Bronchial epithelial cell (primary cell): ENCODE data around the gene PAPSS1. TPM values are rescaled to one million over a fixed set of nuclear protein-coding genes. Genes with fewer than 3 reads are reported as not detected.

ENCODE experiments used
- DNase-seq: peaks from one replicate; pipeline ENCODE4 v3.0.0-alpha.2; 2010; ENCODE audit warnings: low read depth
- FAIRE-seq: peaks from 2 replicates; lab custom pipeline; 2011; peaks lifted over from hg19 to GRCh38; lab: Jason Lieb, UNC
- H3K27me3 ChIP-seq: 2 replicates; pipeline ENCODE4 v1.5.1; 2011; ENCODE audit warnings: low read length; ENCODE audit not compliant: control insufficient read depth, insufficient read depth
- H3K36me3 ChIP-seq: 2 replicates; pipeline ENCODE4 v1.5.1; 2011; ENCODE audit warnings: low read length; ENCODE audit not compliant: control insufficient read depth, insufficient read depth
- H3K4me3 ChIP-seq: 2 replicates; pipeline ENCODE4 v1.5.1; 2011; ENCODE audit warnings: mild to moderate bottlenecking, low read depth, low read length, control low read depth
- total RNA-seq: library from RNA; depleted of rRNA; stranded (reverse); fragments of >200 nt; gene quantifications from 2 replicates; pipeline ENCODE4 v1.2.1, GENCODE V29; 2014
- TF ChIP-seq, protein P1 (sequence below): IDR thresholded peaks from 2 replicates; pipeline ENCODE4 v1.5.1; 2011; ENCODE audit warnings: mild to moderate bottlenecking, moderate library complexity, low read length, control low read depth, inconsistent platforms; ENCODE audit not compliant: insufficient read depth, severe bottlenecking

Gene PAPSS1
- total RNA-seq, 1 donor from 2014 or later = 55.8 TPM

DNA sequence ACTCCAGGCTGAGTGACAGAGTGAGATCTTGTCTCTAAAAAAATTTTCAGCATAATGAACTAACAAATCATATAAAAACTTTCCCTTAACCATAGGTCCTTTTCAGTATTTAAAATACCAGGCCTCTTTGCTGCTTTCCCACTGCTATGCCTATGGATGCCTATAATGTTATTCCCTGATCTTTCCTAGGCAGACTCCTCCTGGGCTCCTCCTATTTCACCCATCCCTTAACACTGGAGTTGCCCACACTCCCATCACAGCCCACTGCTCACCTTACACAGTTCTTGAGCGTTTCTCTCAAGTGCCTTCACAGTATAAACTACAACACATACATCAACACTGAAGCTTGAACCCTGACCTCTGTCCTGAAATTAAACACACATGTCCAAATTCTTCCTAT, 31.6 kb downstream of the PAPSS1 start:
- FAIRE-seq = no peak
- DNase-seq = no peak
- TF ChIP-seq, protein P1, sequence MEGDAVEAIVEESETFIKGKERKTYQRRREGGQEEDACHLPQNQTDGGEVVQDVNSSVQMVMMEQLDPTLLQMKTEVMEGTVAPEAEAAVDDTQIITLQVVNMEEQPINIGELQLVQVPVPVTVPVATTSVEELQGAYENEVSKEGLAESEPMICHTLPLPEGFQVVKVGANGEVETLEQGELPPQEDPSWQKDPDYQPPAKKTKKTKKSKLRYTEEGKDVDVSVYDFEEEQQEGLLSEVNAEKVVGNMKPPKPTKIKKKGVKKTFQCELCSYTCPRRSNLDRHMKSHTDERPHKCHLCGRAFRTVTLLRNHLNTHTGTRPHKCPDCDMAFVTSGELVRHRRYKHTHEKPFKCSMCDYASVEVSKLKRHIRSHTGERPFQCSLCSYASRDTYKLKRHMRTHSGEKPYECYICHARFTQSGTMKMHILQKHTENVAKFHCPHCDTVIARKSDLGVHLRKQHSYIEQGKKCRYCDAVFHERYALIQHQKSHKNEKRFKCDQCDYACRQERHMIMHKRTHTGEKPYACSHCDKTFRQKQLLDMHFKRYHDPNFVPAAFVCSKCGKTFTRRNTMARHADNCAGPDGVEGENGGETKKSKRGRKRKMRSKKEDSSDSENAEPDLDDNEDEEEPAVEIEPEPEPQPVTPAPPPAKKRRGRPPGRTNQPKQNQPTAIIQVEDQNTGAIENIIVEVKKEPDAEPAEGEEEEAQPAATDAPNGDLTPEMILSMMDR = no peak
- Histone ChIP-seq H3K27me3 (no peaks in the 10 kb centered on the region), H3K4me3 (no peak overlapping the region), H3K36me3 (peaks cover 1% of the 10 kb centered on the region)

DNA sequence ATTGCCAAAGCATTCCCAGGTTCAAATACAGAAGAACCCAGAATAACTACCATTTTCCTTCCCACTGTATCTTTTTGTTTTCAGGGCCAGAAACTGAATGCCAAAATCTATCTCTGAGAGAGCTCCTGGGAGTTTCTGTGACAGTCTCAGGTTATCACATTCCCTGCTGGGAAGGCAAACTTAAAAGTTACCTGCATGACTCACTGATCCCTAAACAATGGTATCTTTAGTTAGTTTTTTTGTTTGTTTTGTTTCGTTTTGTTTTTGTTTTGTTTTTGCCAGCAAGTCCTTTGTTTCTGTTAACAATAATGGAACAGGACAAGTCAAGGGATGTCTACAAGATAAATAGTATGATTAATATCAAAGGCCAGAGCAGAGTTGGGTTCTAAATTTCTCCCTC, 34.3 kb downstream of the PAPSS1 start:
- FAIRE-seq = no peak
- H3K36me3 ChIP-seq = peaks cover 1% of the 10 kb centered on the region
- TF ChIP-seq, protein P1 = no peak
- H3K27me3 ChIP-seq = no peaks in the 10 kb centered on the region
- peak; percentile 43 for DNase-seq
- H3K4me3 ChIP-seq = no peak overlapping the region

DNA sequence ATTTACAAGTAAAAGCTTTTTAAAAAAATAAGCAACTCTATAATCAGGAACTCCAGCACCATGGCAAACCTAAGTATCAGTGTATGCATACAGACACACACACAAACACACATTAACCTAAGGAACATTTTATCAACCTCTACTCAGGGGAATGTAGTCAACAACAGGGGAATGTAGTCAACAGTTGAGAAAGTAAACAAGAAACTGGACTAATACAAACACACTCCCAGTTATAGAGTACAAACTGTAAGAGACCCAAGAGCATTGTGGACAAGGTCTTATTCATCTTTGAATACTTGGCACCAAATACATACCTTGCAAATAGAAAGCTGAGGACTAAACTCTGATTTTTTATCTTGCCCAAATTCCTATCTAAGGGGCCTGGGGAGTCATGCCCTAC, 36.2 kb downstream of the PAPSS1 start:
- FAIRE-seq (no peak), DNase-seq (no peak)
- TF ChIP-seq, protein P1 = no peak
- Histone ChIP-seq H3K27me3 (no peaks in the 10 kb centered on the region), H3K4me3 (no peak overlapping the region), H3K36me3 (peaks cover 1% of the 10 kb centered on the region)

DNA sequence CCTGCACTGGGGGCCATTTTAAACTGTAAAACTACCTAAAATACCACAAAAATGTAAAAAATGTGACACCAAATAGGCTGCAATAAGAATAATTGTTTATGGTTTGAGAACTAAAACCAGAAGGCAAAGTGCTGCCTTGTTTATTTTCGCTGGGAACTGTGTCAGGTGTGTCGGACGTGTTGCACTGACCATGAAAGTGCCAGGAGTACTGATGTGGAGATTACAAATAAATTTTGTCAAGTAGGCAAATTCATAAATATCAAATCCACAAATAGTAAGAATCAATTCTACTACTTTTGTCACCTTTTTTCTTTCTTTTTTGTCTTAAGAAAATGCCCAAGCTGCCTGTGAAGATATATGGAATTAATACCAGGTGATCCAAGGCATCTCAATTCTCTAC, 37.7 kb downstream of the PAPSS1 start:
- peaks cover 2% of the 10 kb centered on the region for H3K36me3 ChIP-seq
- H3K27me3 ChIP-seq = no peaks in the 10 kb centered on the region
- TF ChIP-seq, protein P1 = no peak
- H3K4me3 ChIP-seq = no peak overlapping the region
- FAIRE-seq (no peak), DNase-seq (no peak)

DNA sequence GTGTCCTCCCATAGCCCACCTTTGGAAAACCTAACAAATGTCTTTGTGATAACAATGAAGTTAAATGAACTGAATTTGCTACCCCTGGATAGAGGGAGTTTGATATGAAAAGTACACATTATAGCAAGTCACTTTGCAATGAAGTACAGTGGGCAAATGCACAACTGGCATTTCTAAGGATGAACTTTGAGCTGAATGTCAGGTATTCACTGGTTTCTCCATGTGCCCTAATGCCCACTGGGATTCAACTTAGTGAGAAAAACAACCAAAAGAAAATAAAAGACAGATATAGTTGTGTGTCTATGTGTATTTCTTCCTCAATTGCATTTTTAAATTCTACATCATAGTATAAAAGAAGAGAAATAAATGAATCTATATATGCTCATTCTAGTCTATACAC, 51.0 kb downstream of the PAPSS1 start:
- TF ChIP-seq, protein P1 = no peak
- Histone ChIP-seq H3K4me3 (no peak overlapping the region), H3K36me3 (no peaks in the 10 kb centered on the region), H3K27me3 (no peaks in the 10 kb centered on the region)
- DNase-seq (no peak), FAIRE-seq (no peak)

DNA sequence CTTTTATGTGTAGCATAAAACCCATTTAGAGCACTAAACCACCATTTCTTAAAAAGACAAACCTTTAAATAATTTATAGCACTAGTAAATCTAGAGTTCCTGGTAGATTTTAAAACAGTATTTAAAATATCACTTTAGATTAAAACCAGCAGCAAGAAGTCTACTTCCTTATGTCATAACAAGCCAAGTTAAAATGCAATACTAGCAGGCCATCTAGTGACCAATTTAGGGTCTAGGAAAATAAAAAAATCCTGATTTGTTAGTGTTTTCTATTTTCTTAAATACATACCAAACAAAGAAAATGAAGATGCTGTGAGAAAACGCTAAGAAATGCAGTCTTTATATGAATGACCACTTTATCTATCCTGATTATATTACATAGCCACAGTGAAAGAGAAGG, 53.9 kb downstream of the PAPSS1 start:
- FAIRE-seq (no peak), DNase-seq (peak; percentile 25)
- H3K27me3 ChIP-seq = no peaks in the 10 kb centered on the region
- H3K36me3 ChIP-seq = no peaks in the 10 kb centered on the region
- TF ChIP-seq, protein P1 = no peak
- no peak overlapping the region for H3K4me3 ChIP-seq
